Dermis blood vessel endothelial cell (primary cell): ENCODE measurements around the gene CCNF. TPM values are rescaled to one million over a fixed set of nuclear protein-coding genes. Genes with fewer than 3 reads are reported as not detected.
A peak's percentile ranks its signal among the peaks of the same experiment; 100 is the strongest.

Experiments used
- DNase-seq: peaks from one replicate; pipeline ENCODE4 v3.0.0; 2010
- total RNA-seq: library from RNA; depleted of rRNA; stranded (reverse); fragments of >200 nt; gene quantifications from 2 replicates; pipeline ENCODE4 v1.2.3, GENCODE V29; 2014

Gene CCNF
- total RNA-seq, 1 donor from 2014 or later = 22.3 TPM

- DNase-seq = no peak
These were observed 29.8 kb downstream of the CCNF start for GRCh38 chr16:2458887-2459646.

- peak; percentile 95 for DNase-seq
These were observed 30.6 kb downstream of the CCNF start, which contains the start of gene TEDC2 for GRCh38 chr16:2459647-2460390. TEDC2 (plus strand) TSS chr16:2460109; CDS start chr16:2460145, 36 bp downstream.

- DNase-seq = no peak
These were observed 31.1 kb downstream of the CCNF start for GRCh38 chr16:2460391-2460713.

GRCh38 chr16:2460916-2461315 is 31.7 kb downstream of the CCNF start:
- no peak for DNase-seq

GRCh38 chr16:2462031-2462866 is 33.0 kb downstream of the CCNF start:
- DNase-seq = no peak

GRCh38 chr16:2464333-2464732 is 35.1 kb downstream of the CCNF start:
- no peak for DNase-seq

- peak; percentile 36 for DNase-seq
These were observed 36.6 kb downstream of the CCNF start for GRCh38 chr16:2465653-2466415.

- no peak for DNase-seq
These were observed 37.6 kb downstream of the CCNF start for GRCh38 chr16:2466667-2467527.

- DNase-seq = peak; percentile 61
These were observed 38.4 kb downstream of the CCNF start for GRCh38 chr16:2467528-2468232.

- peak; percentile 15 for DNase-seq
These were observed 39.0 kb downstream of the CCNF start for GRCh38 chr16:2468233-2468724.

- no peak for DNase-seq
These were observed 39.6 kb downstream of the CCNF start for GRCh38 chr16:2468725-2469398.

- no peak for DNase-seq
These were observed 40.4 kb downstream of the CCNF start for GRCh38 chr16:2469399-2470233.

- DNase-seq = no peak
These were observed 41.0 kb downstream of the CCNF start for GRCh38 chr16:2470234-2470601.

- no peak for DNase-seq
These were observed 41.4 kb downstream of the CCNF start for GRCh38 chr16:2470603-2471015.

GRCh38 chr16:2471016-2471652 is 41.9 kb downstream of the CCNF start, which contains the start of gene NTN3:
NTN3 (plus strand) TSS chr16:2471297; CDS start chr16:2471702, 405 bp downstream.
- DNase-seq = no peak

GRCh38 chr16:2471653-2472487 is 42.6 kb downstream of the CCNF start:
- no peak for DNase-seq

- DNase-seq = no peak
These were observed 43.2 kb downstream of the CCNF start for GRCh38 chr16:2472488-2472864.
